Naive thymus-derived CD8-positive, alpha-beta T cell (primary cell): ENCODE data around the gene PARP4. TPM values are rescaled to one million over a fixed set of nuclear protein-coding genes. Genes with fewer than 3 reads are reported as not detected.
"Not testable (repeated sequence)": the region's sequence is repeated elsewhere in the genome, so short reads cannot be mapped to it uniquely, and the experiment has no call there.

ENCODE experiments used
- ATAC-seq, 2 donors: fragments of 150-1000 bp; cut with Tn5 transposase in 1 of 2; sonication (Bioruptor Pico), chemical (Tn5 transposase) in 1 of 2; 1 replicate in 1 of 2; 2 replicates in 1 of 2; pipeline ENCODE4 v1.10.0; 2021; ENCODE audit warnings: mild to moderate bottlenecking in 2 of 2, moderate library complexity in 2 of 2
- POLR2A ChIA-PET: fragments of 350-600 bp; sonication (Branson Sonifier 250); formaldehyde crosslinking; loops from one replicate; lab custom pipeline; 2021; ENCODE audit warnings: antibody characterized with exemption; lab: Charles Lee
- DNase-seq, 10 donors: peaks; one replicate each; pipeline versions ENCODE4 v3.0.0 to v3.0.0-alpha.2; 2020 to 2022
- H3K27ac Mint-ChIP-seq, 10 donors: one replicate each; pipeline ENCODE4 v1.8.0; 2020 to 2022; ENCODE audit warnings: mild to moderate bottlenecking in 10 of 10, mixed read lengths in 10 of 10, moderate library complexity in 4 of 10, inconsistent platforms in 1 of 10
- H3K27me3 Mint-ChIP-seq, 5 donors: one replicate each; pipeline ENCODE4 v1.8.0; 2021 to 2022; ENCODE audit warnings: mixed read lengths in 5 of 5
- H3K36me3 Mint-ChIP-seq, 3 donors: one replicate each; pipeline ENCODE4 v1.8.0; 2020 to 2022; ENCODE audit warnings: mixed read lengths in 3 of 3, mild to moderate bottlenecking in 2 of 3, inconsistent platforms in 1 of 3
- H3K4me1 Mint-ChIP-seq, 4 donors: one replicate each; pipeline ENCODE4 v1.8.0; 2021 to 2022; ENCODE audit warnings: mixed read lengths in 4 of 4
- H3K4me3 Mint-ChIP-seq, 10 donors: one replicate each; pipeline ENCODE4 v1.8.0; 2020 to 2022; ENCODE audit warnings: mild to moderate bottlenecking in 10 of 10, mixed read lengths in 10 of 10, moderate library complexity in 6 of 10, inconsistent platforms in 1 of 10
- H3K9me3 Mint-ChIP-seq, 9 donors: one replicate each; pipeline ENCODE4 v1.8.0; 2020 to 2022; ENCODE audit warnings: mixed read lengths in 9 of 9, mild to moderate bottlenecking in 3 of 9, inconsistent platforms in 1 of 9, moderate library complexity in 1 of 9
- polyA plus RNA-seq, 3 donors: library from polyadenylated mRNA; unstranded; fragments of 300-500 nt; fragmentation: Illumina TruSeq; gene quantifications; one replicate each; pipeline ENCODE4 v1.2.3, GENCODE V29; 2021
- total RNA-seq, 8 experiments: library from RNA in 2 of 8; stranded (reverse) in 2 of 8; gene quantifications; one replicate each; pipeline ENCODE4 v1.2.3 and lab custom pipeline; 2021 to 2026

The PARP4 gene
- total and polyA plus RNA-seq, 5 experiments from 2014 or later: 37.0 to 73.4 (median 48.1) TPM

DNA sequence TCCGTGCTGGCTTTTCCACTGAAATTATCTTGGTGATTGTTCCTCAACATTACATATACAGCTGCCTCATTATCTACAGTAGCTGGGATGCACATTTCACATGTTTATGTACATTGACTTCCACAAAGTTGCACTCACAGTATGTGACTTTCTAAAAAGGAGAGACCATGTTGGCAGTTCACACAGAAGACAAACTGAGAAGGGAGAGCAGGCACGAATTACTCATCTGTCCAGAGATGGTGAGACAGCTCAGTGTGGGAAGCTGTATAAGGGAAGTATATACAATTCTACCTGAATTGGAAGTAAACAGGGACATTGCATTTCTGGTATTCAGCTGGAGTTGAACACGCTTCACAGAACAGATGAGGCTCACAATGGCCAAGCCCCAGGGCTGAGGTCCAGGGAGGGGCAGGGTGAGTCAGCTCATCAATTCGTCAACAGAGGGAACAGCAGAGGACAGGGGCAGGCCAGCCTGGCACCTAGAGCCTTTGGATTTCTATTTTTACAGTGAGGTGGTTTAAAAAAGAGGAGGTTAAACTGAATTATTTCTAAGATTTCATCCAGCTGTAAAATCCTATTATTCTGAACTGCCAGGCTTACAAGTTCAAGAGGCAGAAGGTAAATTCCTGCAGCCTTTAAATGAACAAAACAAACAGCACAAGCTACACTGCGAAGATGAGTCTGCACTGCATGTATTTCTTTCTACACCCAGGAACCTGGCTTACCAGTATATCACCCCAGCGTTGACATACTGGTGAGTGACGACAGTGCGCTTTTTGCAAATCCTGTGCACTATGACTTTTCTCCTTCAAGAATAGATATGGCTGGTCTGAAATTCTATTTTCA is 9.8 kb downstream of the PARP4 start:
- Mint-ChIP-seq H3K27ac (peak overlapping the region in 5 of 10 donors; percentile 3 to 53 (median 43)), H3K9me3 (no peaks in the 10 kb centered on the region), H3K36me3 (peaks cover 0 to 49% (median 26%) of the 10 kb centered on the region in 3 donors), H3K4me3 (no peak overlapping the region), H3K4me1 (peaks cover 11 to 25% (median 20%) of the 10 kb centered on the region in 4 donors), H3K27me3 (no peaks in the 10 kb centered on the region)
- POLR2A ChIA-PET: no interaction called here
- DNase-seq: no peak
- ATAC-seq: no peak

DNA sequence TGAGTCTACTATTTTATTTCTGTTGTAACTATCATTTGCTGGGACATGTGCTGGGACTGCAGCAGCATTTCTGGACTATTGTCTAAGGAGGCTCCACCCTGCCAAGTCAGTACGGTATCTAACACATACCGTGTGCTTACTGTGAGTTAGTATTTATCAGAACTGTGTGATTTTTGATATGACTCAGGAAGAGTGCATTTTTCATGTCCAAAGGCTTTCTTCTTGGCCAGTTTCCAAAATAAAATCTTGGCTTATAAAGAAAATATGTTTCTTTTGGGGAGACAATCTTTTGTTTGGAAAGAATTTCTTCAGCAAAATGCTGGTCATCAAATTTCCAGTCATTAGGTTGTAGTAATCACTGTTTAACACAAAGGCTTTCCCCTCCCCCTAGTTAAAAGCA is 11.6 kb downstream of the PARP4 start:
- ATAC-seq (no peak), DNase-seq (no peak)
- H3K4me1 Mint-ChIP-seq: peaks cover 8 to 15% (median 15%) of the 10 kb centered on the region in 4 donors
- peak overlapping the region in 3 of 10 donors; percentile 23 to 53 (median 50) for H3K27ac Mint-ChIP-seq
- POLR2A ChIA-PET: no interaction called here
- no peaks in the 10 kb centered on the region for H3K9me3 Mint-ChIP-seq
- H3K4me3 Mint-ChIP-seq: no peak overlapping the region
- H3K36me3 Mint-ChIP-seq: peaks cover 0 to 61% (median 24%) of the 10 kb centered on the region in 3 donors
- H3K27me3 Mint-ChIP-seq: no peaks in the 10 kb centered on the region

DNA sequence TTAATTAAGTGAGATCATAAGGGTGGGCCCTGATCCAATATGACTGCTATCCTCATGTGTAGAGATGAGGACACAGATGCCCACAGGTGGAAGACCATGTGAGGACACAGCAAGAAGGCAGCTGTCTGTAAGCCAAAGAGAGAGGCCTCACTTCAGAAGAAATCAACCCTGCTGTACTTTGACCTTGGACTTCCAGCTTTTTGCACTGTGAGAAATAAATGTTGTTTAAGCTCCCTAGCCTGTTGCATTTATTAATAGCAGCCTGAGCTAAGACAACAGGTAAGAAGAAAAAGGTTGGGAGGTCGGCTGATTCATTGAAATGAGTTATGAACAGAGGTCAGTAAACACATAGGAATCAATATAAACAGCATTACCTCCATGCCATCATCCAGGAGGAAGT is 14.8 kb downstream of the PARP4 start:
- H3K4me1 Mint-ChIP-seq: peaks cover 4 to 7% (median 5%) of the 10 kb centered on the region in 4 donors
- H3K36me3 Mint-ChIP-seq: peaks cover 10 to 83% (median 45%) of the 10 kb centered on the region in 3 donors
- peak overlapping the region in 1 of 10 donors; percentile 66 for H3K27ac Mint-ChIP-seq
- POLR2A ChIA-PET: no interaction called here
- DNase-seq (no peak), ATAC-seq (no peak)
- no peak overlapping the region for H3K4me3 Mint-ChIP-seq
- no peaks in the 10 kb centered on the region for H3K9me3 Mint-ChIP-seq
- no peaks in the 10 kb centered on the region for H3K27me3 Mint-ChIP-seq

DNA sequence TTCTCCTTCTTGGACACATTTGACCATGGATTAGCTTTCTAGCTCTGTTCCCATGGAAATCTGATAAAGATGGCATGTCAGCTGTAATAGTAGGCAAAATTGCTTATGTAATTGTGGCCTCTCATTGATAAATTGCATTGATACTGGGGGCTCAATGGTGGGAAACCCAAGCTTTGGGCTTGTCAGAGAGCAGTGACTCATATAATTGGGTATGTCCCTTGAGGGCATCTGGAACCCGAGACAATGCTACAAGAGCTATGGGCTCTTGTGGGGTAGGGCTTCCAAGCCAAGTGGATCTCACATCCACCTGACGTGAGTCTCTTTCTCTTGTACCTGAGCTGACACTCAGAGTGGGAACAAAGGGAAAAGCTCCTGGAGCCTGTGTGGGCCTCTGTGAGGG is 16.3 kb downstream of the PARP4 start:
- peaks cover 10 to 88% (median 49%) of the 10 kb centered on the region in 3 donors for H3K36me3 Mint-ChIP-seq

DNA sequence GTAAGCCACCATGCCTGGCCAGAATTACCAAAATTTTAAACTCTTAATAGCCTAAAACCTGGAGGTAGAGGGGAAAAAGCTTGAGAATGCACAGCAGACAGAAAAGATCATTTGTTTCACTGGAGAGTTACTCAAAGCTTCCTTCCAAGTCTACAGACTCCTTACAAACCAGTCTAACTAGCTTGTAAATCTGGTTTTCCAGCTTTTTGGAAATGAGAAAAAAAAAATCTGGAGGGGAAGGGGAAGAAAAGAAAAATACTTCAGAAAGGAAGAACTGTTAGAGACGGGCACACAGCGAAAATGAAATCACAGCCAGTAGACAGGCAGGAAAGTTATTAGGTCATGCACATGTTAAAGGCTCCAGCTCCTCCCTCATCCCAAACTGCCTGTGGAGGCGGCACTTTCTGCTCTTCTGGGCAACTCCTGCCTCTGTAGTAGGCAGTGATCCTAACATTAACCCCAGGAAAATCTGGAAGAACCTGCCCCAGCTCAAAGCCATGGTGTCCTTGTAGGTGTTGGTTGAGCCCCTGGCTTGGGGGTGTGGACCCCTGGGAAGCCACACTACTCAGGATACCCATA is 17.3 kb downstream of the PARP4 start:
- H3K9me3 Mint-ChIP-seq: no peaks in the 10 kb centered on the region
- no peak for DNase-seq
- H3K27ac Mint-ChIP-seq: no peak overlapping the region
- no peaks in the 10 kb centered on the region for H3K4me1 Mint-ChIP-seq
- peaks cover 10 to 89% (median 57%) of the 10 kb centered on the region in 3 donors for H3K36me3 Mint-ChIP-seq
- no peak for ATAC-seq
- H3K4me3 Mint-ChIP-seq: no peak overlapping the region
- POLR2A ChIA-PET: interaction anchor here (1.7 kb wide), 1 partner anchor 17 kb away, joined by 4 read pairs; the partner anchor contains the start of gene PARP4
- no peaks in the 10 kb centered on the region for H3K27me3 Mint-ChIP-seq

More for the DNA sequence above, 16.3 kb downstream of the PARP4 start:
- H3K4me1 Mint-ChIP-seq, H3K4me3 Mint-ChIP-seq, DNase-seq, POLR2A ChIA-PET, H3K27me3 Mint-ChIP-seq, H3K9me3 Mint-ChIP-seq, H3K27ac Mint-ChIP-seq, ATAC-seq: not testable (repeated sequence)

DNA sequence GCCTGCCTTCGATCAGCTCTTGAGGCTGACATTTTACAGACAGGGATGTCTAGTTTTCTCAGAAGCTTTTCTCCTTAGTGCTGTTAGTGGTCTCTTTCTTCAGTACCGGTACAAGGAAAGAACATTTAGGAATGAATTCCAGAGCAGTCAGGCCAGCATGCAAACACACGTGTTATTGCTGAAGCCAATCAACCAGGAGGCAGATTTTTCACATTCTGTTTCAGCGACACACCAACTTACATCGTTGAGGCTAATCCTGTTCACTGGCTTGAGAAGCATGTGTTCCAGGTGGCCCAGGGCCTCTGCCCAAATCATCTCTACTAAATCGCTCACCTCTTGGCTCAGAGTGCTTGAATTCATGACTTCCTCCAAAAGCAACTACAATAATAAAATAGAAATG is 19.2 kb downstream of the PARP4 start:
- Mint-ChIP-seq H3K9me3 (peaks cover 0 to 2% (median 0%) of the 10 kb centered on the region in 9 donors), H3K36me3 (peaks cover 20 to 99% (median 66%) of the 10 kb centered on the region in 3 donors), H3K27ac (no peak overlapping the region), H3K27me3 (no peaks in the 10 kb centered on the region), H3K4me3 (no peak overlapping the region), H3K4me1 (no peaks in the 10 kb centered on the region)
- ATAC-seq: no peak
- no peak for DNase-seq
- POLR2A ChIA-PET: no interaction called here

DNA sequence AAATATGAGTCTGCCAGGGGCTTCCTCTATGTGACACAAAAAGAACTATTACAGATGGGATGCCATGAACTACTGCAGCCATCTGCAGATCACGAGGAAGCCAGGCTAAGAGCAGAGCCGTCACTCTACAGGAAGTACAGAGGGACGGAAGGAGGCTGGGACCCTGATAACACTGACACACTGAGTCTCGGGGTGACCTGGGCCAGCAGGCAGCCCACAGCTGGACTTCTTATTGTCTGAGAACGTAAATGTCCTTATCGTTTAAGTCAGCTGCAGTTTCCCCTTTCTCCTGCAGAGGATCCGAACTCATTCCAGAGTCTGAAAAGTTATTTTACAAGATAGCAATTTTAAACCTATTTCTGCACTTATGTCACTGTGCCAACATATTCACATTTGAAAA is 20.7 kb downstream of the PARP4 start:
- Mint-ChIP-seq H3K27me3 (no peaks in the 10 kb centered on the region), H3K27ac (no peak overlapping the region), H3K4me1 (peaks cover 0 to 2% (median 0%) of the 10 kb centered on the region in 4 donors), H3K4me3 (no peak overlapping the region), H3K9me3 (peaks cover 0 to 2% (median 0%) of the 10 kb centered on the region in 9 donors), H3K36me3 (peaks cover 20 to 96% (median 65%) of the 10 kb centered on the region in 3 donors)
- DNase-seq (no peak), ATAC-seq (no peak)
- POLR2A ChIA-PET: no interaction called here

DNA sequence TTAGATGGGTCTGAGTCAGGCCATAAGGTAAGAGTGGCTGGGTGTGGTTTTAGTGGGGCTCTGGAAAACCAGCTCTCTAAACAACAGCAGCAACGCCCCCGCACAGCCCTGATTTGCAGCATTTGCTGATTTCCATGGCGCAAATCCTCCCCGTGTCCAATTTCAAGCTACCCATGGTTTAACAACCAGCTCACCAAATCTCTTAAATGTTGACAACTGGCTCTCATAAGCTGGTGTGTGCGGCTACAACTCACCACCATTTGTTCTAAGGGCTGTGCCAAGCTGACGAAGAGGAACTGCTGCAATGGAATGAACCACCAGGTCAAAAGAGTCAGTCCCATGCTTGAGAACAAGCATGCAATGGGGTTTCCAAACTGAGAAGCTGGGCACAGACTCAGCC is 22.9 kb downstream of the PARP4 start:
- DNase-seq: no peak
- POLR2A ChIA-PET: no interaction called here
- Mint-ChIP-seq H3K4me3 (no peak overlapping the region), H3K9me3 (peaks cover 0 to 2% (median 0%) of the 10 kb centered on the region in 9 donors), H3K36me3 (peaks cover 20 to 94% (median 60%) of the 10 kb centered on the region in 3 donors), H3K27me3 (no peaks in the 10 kb centered on the region), H3K4me1 (peaks cover 0 to 2% (median 0%) of the 10 kb centered on the region in 4 donors), H3K27ac (no peak overlapping the region)
- no peak for ATAC-seq

DNA sequence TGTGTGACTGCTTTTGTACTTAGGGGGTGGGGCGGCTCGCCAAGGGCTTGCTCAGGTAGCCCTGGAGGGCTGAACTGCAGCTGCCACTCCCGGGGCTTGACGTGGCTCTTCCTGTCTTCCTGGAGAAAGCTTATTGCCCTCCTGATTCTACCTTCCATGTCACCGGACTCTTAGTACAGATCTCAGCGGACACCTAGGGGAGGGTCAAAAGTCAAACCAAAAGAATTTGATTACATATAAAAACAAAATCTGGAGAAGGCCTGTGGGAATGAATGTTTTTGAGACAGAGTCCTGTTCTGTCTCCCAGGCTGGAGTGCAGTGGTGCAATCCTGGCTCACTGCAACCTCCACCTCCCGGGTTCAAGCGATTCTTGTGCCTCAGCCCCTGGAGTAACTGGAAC is 24.5 kb downstream of the PARP4 start:
- ATAC-seq, H3K27me3 Mint-ChIP-seq, H3K9me3 Mint-ChIP-seq, POLR2A ChIA-PET, H3K4me3 Mint-ChIP-seq, H3K4me1 Mint-ChIP-seq, DNase-seq: not testable (repeated sequence)
- Mint-ChIP-seq H3K36me3 (peaks cover 15 to 92% (median 58%) of the 10 kb centered on the region in 3 donors), H3K27ac (peak overlapping the region in 1 of 10 donors; percentile 33)

DNA sequence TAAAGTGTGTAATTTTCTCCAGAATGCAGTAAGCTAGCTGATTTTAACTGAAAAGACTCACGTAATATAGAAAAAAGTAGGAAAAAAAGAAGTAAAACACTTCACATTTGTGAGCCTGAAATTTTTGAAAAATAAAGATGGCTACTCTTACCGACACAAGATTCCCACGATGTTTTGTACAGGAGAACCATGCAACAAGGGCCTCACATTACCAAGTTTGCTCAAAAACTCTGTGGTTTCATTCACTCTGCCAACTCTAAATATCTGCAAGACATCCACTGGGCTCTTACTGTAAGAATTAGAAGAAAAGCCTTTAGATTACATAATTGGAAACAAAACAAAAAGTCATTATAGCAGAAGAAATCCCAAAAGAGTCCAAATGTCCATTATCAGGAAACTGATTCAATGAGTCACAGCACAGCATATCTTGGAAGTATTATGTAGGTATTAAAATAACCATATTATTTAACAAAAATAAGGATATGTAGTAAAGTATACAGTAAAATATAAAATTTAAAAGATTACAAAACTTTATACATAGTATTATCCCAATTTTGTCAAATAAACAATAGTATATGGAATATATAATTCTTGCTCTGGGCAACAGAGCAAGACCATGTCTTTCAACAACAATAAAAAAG is 26.4 kb downstream of the PARP4 start:
- H3K27ac Mint-ChIP-seq, ATAC-seq, DNase-seq, H3K9me3 Mint-ChIP-seq, H3K27me3 Mint-ChIP-seq, H3K4me3 Mint-ChIP-seq, H3K4me1 Mint-ChIP-seq, POLR2A ChIA-PET: not testable (repeated sequence)
- H3K36me3 Mint-ChIP-seq: peaks cover 15 to 92% (median 61%) of the 10 kb centered on the region in 3 donors

DNA sequence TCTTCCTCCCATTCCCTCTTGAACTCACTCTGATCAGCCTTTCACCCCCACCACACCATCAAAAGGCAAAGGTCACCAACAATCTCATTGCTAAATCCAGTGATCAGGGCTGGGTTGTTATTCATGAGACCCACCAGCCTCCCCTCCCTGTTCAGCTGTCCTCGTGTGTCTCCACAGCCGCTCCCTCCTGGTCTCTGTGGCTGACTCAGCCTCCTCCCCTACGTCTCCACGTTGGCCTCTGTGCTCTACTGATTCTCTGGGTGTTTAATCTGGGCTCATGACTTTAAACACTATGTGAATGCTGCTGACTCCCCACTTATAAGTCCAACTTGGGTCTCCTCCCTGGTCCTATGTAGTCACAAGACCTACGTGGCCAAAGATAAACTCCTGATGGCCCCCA is 38.9 kb downstream of the PARP4 start:
- peaks cover 13 to 94% (median 67%) of the 10 kb centered on the region in 3 donors for H3K36me3 Mint-ChIP-seq

DNA sequence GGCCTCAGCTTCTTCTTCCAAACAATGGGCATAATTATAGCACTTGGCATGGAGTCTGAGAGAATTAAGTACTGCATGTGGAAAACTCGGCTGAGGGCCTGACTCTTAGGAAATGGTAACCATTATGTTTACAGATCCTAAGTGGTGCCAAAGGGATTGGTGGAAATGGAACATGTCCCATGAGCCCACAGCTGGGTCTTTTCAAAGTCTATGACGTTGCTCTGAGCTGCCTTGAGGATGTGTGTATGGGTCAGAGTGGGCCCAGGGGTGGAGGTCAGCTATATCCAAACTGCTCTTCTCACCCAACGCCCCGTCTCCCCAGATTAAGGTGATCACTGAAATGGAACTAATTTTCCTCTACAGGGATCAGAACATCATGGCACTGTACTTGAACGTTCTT is 40.4 kb downstream of the PARP4 start:
- H3K9me3 Mint-ChIP-seq, H3K27me3 Mint-ChIP-seq, ATAC-seq, H3K4me1 Mint-ChIP-seq, DNase-seq, H3K27ac Mint-ChIP-seq, H3K4me3 Mint-ChIP-seq: not testable (repeated sequence)
- H3K36me3 Mint-ChIP-seq: peaks cover 13 to 96% (median 82%) of the 10 kb centered on the region in 3 donors
- POLR2A ChIA-PET: interaction anchor here (0.7 to 1.8 kb wide), 2 partner anchors 12 to 91 kb away, joined by 4 to 5 read pairs; no protein-coding TSS in a partner anchor

More for the DNA sequence above, 38.9 kb downstream of the PARP4 start:
- DNase-seq (no peak), ATAC-seq (no peak)
- H3K4me3 Mint-ChIP-seq: no peak overlapping the region
- POLR2A ChIA-PET: no interaction called here
- peaks cover 0 to 5% (median 2%) of the 10 kb centered on the region in 4 donors for H3K4me1 Mint-ChIP-seq
- H3K9me3 Mint-ChIP-seq: no peaks in the 10 kb centered on the region
- H3K27ac Mint-ChIP-seq: peak overlapping the region in 6 of 10 donors; percentile 17 to 82 (median 42)
- no peaks in the 10 kb centered on the region for H3K27me3 Mint-ChIP-seq
